ENCODE measurements around the gene MAGED2.
"Not testable (repeated sequence)": the region's sequence is repeated elsewhere in the genome, so short reads cannot be mapped to it uniquely, and the experiment has no call there.

Gene MAGED2

GRCh38 chrX:54807524-54808108 is at the start of gene MAGED2:
TSS of gene MAGED2 (plus strand) at chrX:54807745. CDS start at chrX:54809332, 1,587 bp downstream.
- peak in 1 of 3 donors; percentile 22 for DNase-seq (ENCODE audit: low read depth in 3 of 3, low spot score in 1 of 3)

- no peak for DNase-seq (ENCODE audit: low read depth in 3 of 3, low spot score in 1 of 3)
Measured at GRCh38 chrX:54758114-54759055, 49.2 kb upstream of the MAGED2 start.

- not testable (repeated sequence) for DNase-seq (ENCODE audit: low read depth in 3 of 3, low spot score in 1 of 3)
Measured at GRCh38 chrX:54774391-54775094, 33.0 kb upstream of the MAGED2 start.

- no peak for DNase-seq (ENCODE audit: low read depth in 3 of 3, low spot score in 1 of 3)
Measured at GRCh38 chrX:54776061-54776460, 31.5 kb upstream of the MAGED2 start.

- DNase-seq (ENCODE audit: low read depth in 3 of 3, low spot score in 1 of 3), result no peak
Measured at GRCh38 chrX:54776987-54777672, 30.4 kb upstream of the MAGED2 start.

- no peak for DNase-seq (ENCODE audit: low read depth in 3 of 3, low spot score in 1 of 3)
Measured at GRCh38 chrX:54785901-54786300, 21.6 kb upstream of the MAGED2 start.

GRCh38 chrX:54786967-54787366 is 20.6 kb upstream of the MAGED2 start:
- peak in 1 of 3 donors; percentile 10 for DNase-seq (ENCODE audit: low read depth in 3 of 3, low spot score in 1 of 3)

- DNase-seq (ENCODE audit: low read depth in 3 of 3, low spot score in 1 of 3), result no peak
Measured at GRCh38 chrX:54788446-54788845, 19.1 kb upstream of the MAGED2 start.

GRCh38 chrX:54789405-54789804 is 18.1 kb upstream of the MAGED2 start:
- not testable (repeated sequence) for DNase-seq (ENCODE audit: low read depth in 3 of 3, low spot score in 1 of 3)

- DNase-seq (ENCODE audit: low read depth in 3 of 3, low spot score in 1 of 3), result no peak
Measured at GRCh38 chrX:54794028-54794427, 13.5 kb upstream of the MAGED2 start.

- DNase-seq (ENCODE audit: low read depth in 3 of 3, low spot score in 1 of 3), result no peak
Measured at GRCh38 chrX:54794795-54795194, 12.8 kb upstream of the MAGED2 start.

GRCh38 chrX:54798137-54798536 is 9.4 kb upstream of the MAGED2 start, which contains the start of gene ITIH6:
TSS of gene ITIH6 (minus strand) at chrX:54798255. CDS start at chrX:54798210, 45 bp downstream.
- DNase-seq (ENCODE audit: low read depth in 3 of 3, low spot score in 1 of 3), result no peak

- DNase-seq (ENCODE audit: low read depth in 3 of 3, low spot score in 1 of 3), result no peak
Measured at GRCh38 chrX:54799046-54799445, 8.5 kb upstream of the MAGED2 start.

GRCh38 chrX:54808109-54808604 is 612 bp downstream of the MAGED2 start:
- peak in 2 of 3 donors; percentile 4 to 22 for DNase-seq (ENCODE audit: low read depth in 3 of 3, low spot score in 1 of 3)

GRCh38 chrX:54808605-54809483 is 1.3 kb downstream of the MAGED2 start:
- peak; percentile 62 to 78 (median 78) for DNase-seq (ENCODE audit: low read depth in 3 of 3, low spot score in 1 of 3)

GRCh38 chrX:54810532-54810931 is 3.0 kb downstream of the MAGED2 start:
- no peak for DNase-seq (ENCODE audit: low read depth in 3 of 3, low spot score in 1 of 3)

- no peak for DNase-seq (ENCODE audit: low read depth in 3 of 3, low spot score in 1 of 3)
Measured at GRCh38 chrX:54811301-54811885, 3.8 kb downstream of the MAGED2 start.

- DNase-seq (ENCODE audit: low read depth in 3 of 3, low spot score in 1 of 3), result no peak
Measured at GRCh38 chrX:54812306-54812705, 4.8 kb downstream of the MAGED2 start.

GRCh38 chrX:54817220-54817820 is 9.8 kb downstream of the MAGED2 start:
- DNase-seq (ENCODE audit: low read depth in 3 of 3, low spot score in 1 of 3), result no peak

Measured in stimulated activated CD4-positive, alpha-beta T cell treated with anti-CD3 and anti-CD28 coated beads, TNF-alpha, amount 100 ng/mL, for 1 hour (primary cell).